Neural cell (in vitro differentiated cells): ENCODE measurements around the gene IKZF4. TPM values are rescaled to one million over a fixed set of nuclear protein-coding genes. Genes with fewer than 3 reads are reported as not detected.
"Not testable (repeated sequence)": the region's sequence is repeated elsewhere in the genome, so short reads cannot be mapped to it uniquely, and the experiment has no call there.

Source experiments
- H2AFZ ChIP-seq: fragments of 200-600, 300-800 bp; sonication (generic), shearing (Covaris generic); 2 replicates; pipeline ENCODE4 v1.6.0; 2014; ENCODE audit warnings: low read depth, mild to moderate bottlenecking, antibody characterized with exemption, low read length, moderate library complexity
- H3F3A ChIP-seq: fragments of 200-600 bp; shearing (Covaris generic); 2 replicates; pipeline ENCODE4 v1.6.1; 2016; ENCODE audit warnings: mild to moderate bottlenecking, moderate library complexity, mixed read lengths, antibody characterized with exemption, low read length; ENCODE audit not compliant: insufficient read depth, poor library complexity, severe bottlenecking
- H3K27ac ChIP-seq: fragments of 200-600, 300-800 bp; sonication (generic), shearing (Covaris generic); 2 replicates; pipeline ENCODE4 v1.5.1; 2014; ENCODE audit warnings: mild to moderate bottlenecking, low read length, moderate library complexity
- H3K27me3 ChIP-seq: fragments of 300-800, 200-600 bp; sonication (generic), shearing (Covaris generic); 2 replicates; pipeline ENCODE4 v1.6.0; 2014; ENCODE audit warnings: mild to moderate bottlenecking, low read depth, low read length, moderate library complexity; ENCODE audit not compliant: insufficient read depth
- H3K36me3 ChIP-seq: fragments of 300-800, 200-600 bp; sonication (generic), shearing (Covaris generic); 2 replicates; pipeline ENCODE4 v1.5.1; 2014; ENCODE audit warnings: mild to moderate bottlenecking, antibody characterized with exemption, low read length, moderate library complexity; ENCODE audit not compliant: insufficient read depth
- H3K4me2 ChIP-seq: fragments of 300-800, 200-600 bp; sonication (generic), shearing (Covaris generic); 2 replicates; pipeline ENCODE4 v1.6.0; 2014; ENCODE audit warnings: mild to moderate bottlenecking, low read length
- H3K4me3 ChIP-seq: fragments of 300-800, 200-600 bp; sonication (generic), shearing (Covaris generic); 2 replicates; pipeline ENCODE4 v1.5.1; 2014; ENCODE audit warnings: mild to moderate bottlenecking, low read length, moderate library complexity
- H3K79me2 ChIP-seq: fragments of 200-600 bp; shearing (Covaris generic); replicated peaks from 2 replicates; pipeline ENCODE4 v1.6.0; 2014; ENCODE audit warnings: mild to moderate bottlenecking, low read length, moderate library complexity; ENCODE audit not compliant: insufficient read depth
- H3K9ac ChIP-seq: fragments of 300-800, 200-600 bp; sonication (generic), shearing (Covaris generic); 2 replicates; pipeline ENCODE4 v1.6.1; 2016; ENCODE audit warnings: mild to moderate bottlenecking, low read length, mixed read lengths
- H3K9me2 ChIP-seq: fragments of 200-600 bp; shearing (Covaris generic); 2 replicates; pipeline ENCODE4 v1.6.1; 2016; ENCODE audit warnings: mild to moderate bottlenecking, low read length, mixed read lengths; ENCODE audit not compliant: insufficient read depth
- H3K9me3 ChIP-seq: fragments of 200-600, 300-800 bp; sonication (generic), shearing (Covaris generic); 2 replicates; pipeline ENCODE4 v1.6.1; 2016; ENCODE audit warnings: mild to moderate bottlenecking, mixed run types, low read length, moderate library complexity, mixed read lengths
- H4K20me1 ChIP-seq: fragments of 200-600 bp; shearing (Covaris generic); 2 replicates; pipeline ENCODE4 v1.6.1; 2016; ENCODE audit warnings: mild to moderate bottlenecking, mixed run types; ENCODE audit not compliant: insufficient read depth
- EP300 ChIP-seq: fragments of 450-650 bp; conservative IDR thresholded peaks from 2 replicates; pipeline ENCODE4 v1.6.1; 2014; ENCODE audit warnings: antibody characterized with exemption, mild to moderate bottlenecking, moderate library complexity; ENCODE audit not compliant: poor library complexity, severe bottlenecking
- EZH2 ChIP-seq: fragments of 200-600, 300-800 bp; shearing (Covaris generic), sonication (generic); IDR thresholded peaks from 2 replicates; pipeline ENCODE4 v1.6.1; 2014; ENCODE audit warnings: antibody characterized with exemption, low read length, borderline replicate concordance, mild to moderate bottlenecking; ENCODE audit not compliant: insufficient read depth, poor library complexity, severe bottlenecking
- MXI1 ChIP-seq: fragments of 450-650 bp; conservative IDR thresholded peaks from 2 replicates; pipeline ENCODE4 v1.6.1; 2014; ENCODE audit warnings: antibody characterized with exemption, mild to moderate bottlenecking; ENCODE audit not compliant: poor library complexity, severe bottlenecking
- POLR2AphosphoS5 ChIP-seq: IDR thresholded peaks from 2 replicates; pipeline ENCODE4 v1.6.1; 2012
- RAD21 ChIP-seq: fragments of 450-650 bp; conservative IDR thresholded peaks from 2 replicates; pipeline ENCODE4 v1.6.1; 2014; ENCODE audit warnings: antibody characterized with exemption, mild to moderate bottlenecking, moderate library complexity
- SMC3 ChIP-seq: fragments of 450-650 bp; conservative IDR thresholded peaks from 2 replicates; pipeline ENCODE4 v1.6.1; 2014; ENCODE audit warnings: antibody characterized with exemption, mild to moderate bottlenecking, moderate library complexity; ENCODE audit not compliant: poor library complexity
- TAF1 ChIP-seq: IDR thresholded peaks from 2 replicates; pipeline ENCODE4 v1.6.1; 2012; ENCODE audit warnings: low read depth
- polyA plus RNA-seq: library from polyadenylated mRNA; depleted of rRNA; stranded (reverse); fragments of >200 nt; gene quantifications from 2 replicates; pipeline ENCODE4 v1.2.3, GENCODE V29; 2014
- TF ChIP-seq, protein P1 (sequence below): fragments of 450-650 bp; IDR thresholded peaks from 2 replicates; pipeline ENCODE4 v1.5.1; 2014; ENCODE audit warnings: antibody characterized with exemption, mild to moderate bottlenecking, moderate library complexity; ENCODE audit not compliant: poor library complexity, severe bottlenecking
- TF ChIP-seq, protein P2 (sequence below): IDR thresholded peaks from 2 replicates; pipeline ENCODE4 v1.6.1; 2012; ENCODE audit warnings: borderline replicate concordance

IKZF4 gene
- polyA plus RNA-seq, 1 donor from 2014 or later, result 4.8 TPM

DNA sequence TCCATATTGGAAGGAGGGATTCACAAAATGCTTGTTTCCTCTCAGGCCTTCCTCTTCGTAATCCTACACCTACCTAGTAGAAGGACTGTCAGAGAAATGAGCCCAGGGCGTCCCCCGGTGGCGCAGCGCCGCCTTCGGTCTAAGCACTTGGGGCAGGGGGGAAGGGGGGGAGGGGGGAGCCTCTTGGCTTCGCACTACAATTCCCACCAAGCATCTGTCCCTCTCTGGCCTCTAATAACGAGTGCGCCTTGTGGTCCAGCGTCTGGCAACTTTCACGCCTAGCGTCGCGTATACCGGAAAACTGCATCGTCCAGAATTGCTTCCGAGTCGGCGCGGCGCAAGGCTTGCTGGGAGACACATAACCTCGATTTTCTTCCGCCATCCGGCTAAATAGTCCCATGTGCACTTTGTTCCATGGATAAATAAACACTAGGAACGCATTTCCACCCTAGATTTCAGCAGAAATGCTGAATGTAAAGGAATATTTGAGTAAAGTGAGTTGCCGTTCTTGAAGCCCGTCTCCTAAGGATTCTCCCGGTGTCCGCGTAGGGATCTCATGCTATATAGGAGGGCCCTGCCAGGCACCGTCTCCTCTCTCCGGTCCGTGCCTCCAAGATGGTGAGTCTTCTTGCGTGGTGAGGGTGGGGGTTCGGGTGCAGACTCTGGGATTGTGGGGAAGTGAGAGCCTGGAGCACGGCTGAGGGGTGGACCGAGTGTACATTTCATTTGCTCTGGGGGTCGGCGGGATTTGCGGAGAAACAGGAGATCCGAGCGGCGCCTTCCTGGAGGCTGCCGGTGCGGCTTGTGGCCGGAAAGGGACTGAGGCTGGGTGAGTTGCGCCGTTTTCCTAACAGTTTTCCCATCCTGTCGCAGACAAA lies 20.9 kb downstream of the IKZF4 start, which contains the start of gene RPS26:
Gene RPS26 (plus strand): TSS at position 367 of the 878 bp plus-strand sequence. CDS start 249 bp downstream, at position 616.
- H3K9me3 ChIP-seq, result no peaks in the 10 kb centered on the region

DNA sequence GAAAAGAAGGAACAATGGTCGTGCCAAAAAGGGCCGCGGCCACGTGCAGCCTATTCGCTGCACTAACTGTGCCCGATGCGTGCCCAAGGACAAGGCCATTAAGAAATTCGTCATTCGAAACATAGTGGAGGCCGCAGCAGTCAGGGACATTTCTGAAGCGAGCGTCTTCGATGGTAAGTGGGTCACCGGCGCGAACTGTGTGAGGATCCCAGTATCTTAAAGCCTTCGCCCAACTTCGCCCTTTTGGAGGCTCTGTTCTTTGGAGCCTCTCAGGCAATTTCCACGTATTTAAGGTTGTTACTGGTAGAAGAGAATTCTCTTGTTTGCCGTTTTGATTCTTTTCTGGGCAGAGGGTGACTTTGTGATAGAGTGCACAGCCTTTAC lies 21.6 kb downstream of the IKZF4 start:
- not testable (repeated sequence) for H2AFZ ChIP-seq, H3K9me2 ChIP-seq, H3F3A ChIP-seq, H3K9me3 ChIP-seq, H3K27me3 ChIP-seq, H3K36me3 ChIP-seq, H4K20me1 ChIP-seq
- H3K4me3 ChIP-seq, result peak overlapping the region; percentile 77
- peak overlapping the region; percentile 98 for H3K27ac ChIP-seq
- H3K4me2 ChIP-seq, result peak overlapping the region; percentile 79
- H3K79me2 ChIP-seq, result peaks cover 21% of the 10 kb centered on the region
- H3K9ac ChIP-seq, result peak overlapping the region; percentile 94

More for the DNA sequence above, 20.9 kb downstream of the IKZF4 start, which contains the start of gene RPS26:
- no peaks in the 10 kb centered on the region for H3K27me3 ChIP-seq
- peak within 1 kb of the TSS; percentile 69 for H2AFZ ChIP-seq
- TF ChIP-seq SMC3 (peak; percentile 66), TAF1 (peak; percentile 88), EZH2 (no peak), POLR2AphosphoS5 (peak; percentile 100), EP300 (peak; percentile 79), RAD21 (peak; percentile 70), MXI1 (peak; percentile 84)
- TF ChIP-seq, protein P1, sequence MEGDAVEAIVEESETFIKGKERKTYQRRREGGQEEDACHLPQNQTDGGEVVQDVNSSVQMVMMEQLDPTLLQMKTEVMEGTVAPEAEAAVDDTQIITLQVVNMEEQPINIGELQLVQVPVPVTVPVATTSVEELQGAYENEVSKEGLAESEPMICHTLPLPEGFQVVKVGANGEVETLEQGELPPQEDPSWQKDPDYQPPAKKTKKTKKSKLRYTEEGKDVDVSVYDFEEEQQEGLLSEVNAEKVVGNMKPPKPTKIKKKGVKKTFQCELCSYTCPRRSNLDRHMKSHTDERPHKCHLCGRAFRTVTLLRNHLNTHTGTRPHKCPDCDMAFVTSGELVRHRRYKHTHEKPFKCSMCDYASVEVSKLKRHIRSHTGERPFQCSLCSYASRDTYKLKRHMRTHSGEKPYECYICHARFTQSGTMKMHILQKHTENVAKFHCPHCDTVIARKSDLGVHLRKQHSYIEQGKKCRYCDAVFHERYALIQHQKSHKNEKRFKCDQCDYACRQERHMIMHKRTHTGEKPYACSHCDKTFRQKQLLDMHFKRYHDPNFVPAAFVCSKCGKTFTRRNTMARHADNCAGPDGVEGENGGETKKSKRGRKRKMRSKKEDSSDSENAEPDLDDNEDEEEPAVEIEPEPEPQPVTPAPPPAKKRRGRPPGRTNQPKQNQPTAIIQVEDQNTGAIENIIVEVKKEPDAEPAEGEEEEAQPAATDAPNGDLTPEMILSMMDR, result peak; percentile 6
- TF ChIP-seq, protein P2, sequence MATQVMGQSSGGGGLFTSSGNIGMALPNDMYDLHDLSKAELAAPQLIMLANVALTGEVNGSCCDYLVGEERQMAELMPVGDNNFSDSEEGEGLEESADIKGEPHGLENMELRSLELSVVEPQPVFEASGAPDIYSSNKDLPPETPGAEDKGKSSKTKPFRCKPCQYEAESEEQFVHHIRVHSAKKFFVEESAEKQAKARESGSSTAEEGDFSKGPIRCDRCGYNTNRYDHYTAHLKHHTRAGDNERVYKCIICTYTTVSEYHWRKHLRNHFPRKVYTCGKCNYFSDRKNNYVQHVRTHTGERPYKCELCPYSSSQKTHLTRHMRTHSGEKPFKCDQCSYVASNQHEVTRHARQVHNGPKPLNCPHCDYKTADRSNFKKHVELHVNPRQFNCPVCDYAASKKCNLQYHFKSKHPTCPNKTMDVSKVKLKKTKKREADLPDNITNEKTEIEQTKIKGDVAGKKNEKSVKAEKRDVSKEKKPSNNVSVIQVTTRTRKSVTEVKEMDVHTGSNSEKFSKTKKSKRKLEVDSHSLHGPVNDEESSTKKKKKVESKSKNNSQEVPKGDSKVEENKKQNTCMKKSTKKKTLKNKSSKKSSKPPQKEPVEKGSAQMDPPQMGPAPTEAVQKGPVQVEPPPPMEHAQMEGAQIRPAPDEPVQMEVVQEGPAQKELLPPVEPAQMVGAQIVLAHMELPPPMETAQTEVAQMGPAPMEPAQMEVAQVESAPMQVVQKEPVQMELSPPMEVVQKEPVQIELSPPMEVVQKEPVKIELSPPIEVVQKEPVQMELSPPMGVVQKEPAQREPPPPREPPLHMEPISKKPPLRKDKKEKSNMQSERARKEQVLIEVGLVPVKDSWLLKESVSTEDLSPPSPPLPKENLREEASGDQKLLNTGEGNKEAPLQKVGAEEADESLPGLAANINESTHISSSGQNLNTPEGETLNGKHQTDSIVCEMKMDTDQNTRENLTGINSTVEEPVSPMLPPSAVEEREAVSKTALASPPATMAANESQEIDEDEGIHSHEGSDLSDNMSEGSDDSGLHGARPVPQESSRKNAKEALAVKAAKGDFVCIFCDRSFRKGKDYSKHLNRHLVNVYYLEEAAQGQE, result peak; percentile 84
- H3K79me2 ChIP-seq, result peaks cover 21% of the 10 kb centered on the region
- peak within 1 kb of the TSS; percentile 98 for H3K27ac ChIP-seq
- H4K20me1 ChIP-seq, result no peaks in the 10 kb centered on the region
- H3K9ac ChIP-seq, result peak within 1 kb of the TSS; percentile 94
- no peaks in the 10 kb centered on the region for H3F3A ChIP-seq
- H3K4me2 ChIP-seq, result peak within 1 kb of the TSS; percentile 79
- H3K36me3 ChIP-seq, result no peaks in the 10 kb centered on the region
- peak within 1 kb of the TSS; percentile 77 for H3K4me3 ChIP-seq
- H3K9me2 ChIP-seq, result no peaks in the 10 kb centered on the region
